GM19023 (cell line): ENCODE results near the gene ZNF467.

Experiments
- ATAC-seq: cut with Tn5 transposase; IDR thresholded peaks from one replicate; pipeline ENCODE4 v1.9.1; 2021; ENCODE audit warnings: mild to moderate bottlenecking, moderate library complexity; ENCODE audit not compliant: unreplicated experiment

The ZNF467 gene

GRCh38 chr7:149809215-149809614, 35.8 kb upstream of the ZNF467 start:
- ATAC-seq, result no peak

- ATAC-seq, result no peak
Observed at GRCh38 chr7:149808311-149808710, 34.9 kb upstream of the ZNF467 start.

- ATAC-seq, result no peak
Observed at GRCh38 chr7:149806726-149807125, 33.3 kb upstream of the ZNF467 start.

- ATAC-seq, result no peak
Observed at GRCh38 chr7:149804106-149804505, 30.7 kb upstream of the ZNF467 start.

GRCh38 chr7:149803551-149804074, 30.2 kb upstream of the ZNF467 start:
- ATAC-seq, result no peak

GRCh38 chr7:149802966-149803365, 29.6 kb upstream of the ZNF467 start:
- no peak for ATAC-seq

- no peak for ATAC-seq
Observed at GRCh38 chr7:149801816-149802215, 28.4 kb upstream of the ZNF467 start.

- ATAC-seq, result no peak
Observed at GRCh38 chr7:149801002-149801566, 27.7 kb upstream of the ZNF467 start.

- no peak for ATAC-seq
Observed at GRCh38 chr7:149800169-149800555, 26.8 kb upstream of the ZNF467 start.

- no peak for ATAC-seq
Observed at GRCh38 chr7:149799397-149800168, 26.2 kb upstream of the ZNF467 start.

GRCh38 chr7:149797771-149798170, 24.4 kb upstream of the ZNF467 start:
- no peak for ATAC-seq

GRCh38 chr7:149796287-149796860, 23.0 kb upstream of the ZNF467 start:
- ATAC-seq, result no peak

- no peak for ATAC-seq
Observed at GRCh38 chr7:149795126-149795525, 21.7 kb upstream of the ZNF467 start.

GRCh38 chr7:149794661-149795060, 21.3 kb upstream of the ZNF467 start:
- no peak for ATAC-seq

- no peak for ATAC-seq
Observed at GRCh38 chr7:149793261-149793660, 19.9 kb upstream of the ZNF467 start.

- no peak for ATAC-seq
Observed at GRCh38 chr7:149792220-149792595, 18.8 kb upstream of the ZNF467 start.

- ATAC-seq, result no peak
Observed at GRCh38 chr7:149791411-149792219, 18.2 kb upstream of the ZNF467 start.

GRCh38 chr7:149790754-149791360, 17.5 kb upstream of the ZNF467 start:
- no peak for ATAC-seq

GRCh38 chr7:149790146-149790548, 16.8 kb upstream of the ZNF467 start:
- no peak for ATAC-seq

GRCh38 chr7:149789101-149789500, 15.7 kb upstream of the ZNF467 start:
- ATAC-seq, result no peak

GRCh38 chr7:149788300-149788851, 15.0 kb upstream of the ZNF467 start:
- ATAC-seq, result no peak
